GM04504 (cell line): ENCODE results near the gene CADM3.

Experiments
- DNase-seq: peaks from one replicate; pipeline ENCODE4 v3.0.0-alpha.2; 2012; ENCODE audit warnings: low read depth

The CADM3 gene

DNA sequence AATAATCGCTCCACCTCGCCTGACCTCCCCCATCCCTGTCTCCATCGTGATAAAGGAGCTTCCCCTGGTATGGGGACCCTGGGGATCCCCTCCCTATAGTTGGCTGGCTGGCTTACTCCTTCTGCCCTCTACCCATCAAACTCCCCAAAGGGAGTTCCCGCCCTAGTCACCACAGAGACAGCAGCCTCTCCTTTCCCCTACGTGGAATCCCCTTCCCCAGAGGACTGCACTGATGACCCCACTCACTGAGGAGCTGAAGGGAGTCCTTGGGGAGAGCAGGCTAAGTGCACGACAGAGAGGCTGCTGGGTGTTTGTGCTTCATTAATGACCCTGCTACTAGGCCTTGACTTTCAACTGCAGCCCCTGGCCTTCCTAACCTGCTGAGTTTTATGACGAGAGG, 1.9 kb downstream of the CADM3 start:
- DNase-seq: no peak

DNA sequence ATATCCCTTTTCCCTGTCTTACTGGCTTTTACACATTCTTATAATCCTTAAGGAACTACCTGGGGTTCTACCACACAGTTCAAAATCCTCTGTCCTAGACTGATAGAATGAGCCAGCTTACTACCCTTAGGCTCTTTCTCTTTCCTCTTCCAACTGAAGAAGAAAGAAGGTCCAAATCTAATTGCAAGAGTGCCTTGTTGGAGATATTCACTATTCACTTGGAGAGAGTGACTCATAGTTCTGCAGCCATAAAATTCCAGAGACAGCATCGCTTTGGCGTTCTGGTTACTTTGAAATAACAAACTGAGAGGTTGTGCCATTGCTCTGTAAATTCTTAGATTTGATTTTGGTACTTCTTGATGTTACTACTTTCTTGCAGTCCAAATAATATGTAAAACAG, 4.2 kb downstream of the CADM3 start:
- no peak for DNase-seq

DNA sequence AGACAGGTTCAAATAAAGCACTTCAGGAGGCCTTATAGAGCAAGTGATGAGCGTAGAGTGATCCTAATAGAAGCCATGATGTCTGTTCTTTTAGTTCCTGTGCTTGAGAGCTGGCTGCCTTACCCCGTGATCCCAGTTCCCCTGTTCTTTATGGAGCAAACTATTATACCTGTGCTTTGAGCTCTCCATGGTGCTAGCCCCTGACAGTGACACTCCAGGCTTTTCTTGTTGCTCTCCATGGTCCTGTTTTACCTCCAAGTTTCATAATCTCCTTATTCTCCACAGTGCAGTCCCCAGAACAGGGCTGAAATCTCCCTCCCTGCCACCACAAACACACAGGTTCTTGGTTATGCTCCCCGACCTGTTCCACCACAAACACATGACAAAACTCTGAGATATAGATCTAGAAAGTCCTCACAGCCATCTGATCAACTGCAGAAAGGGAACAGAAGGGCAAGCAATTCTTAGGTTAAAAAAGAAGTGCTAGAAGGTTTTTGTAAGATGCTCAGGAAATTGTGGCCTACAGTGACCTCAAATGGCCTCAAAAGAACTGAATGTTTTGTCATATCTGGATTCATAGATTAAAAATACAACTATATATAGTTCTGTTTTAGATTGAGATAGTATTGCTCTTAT, 6.0 kb downstream of the CADM3 start:
- peak; percentile 17 for DNase-seq

DNA sequence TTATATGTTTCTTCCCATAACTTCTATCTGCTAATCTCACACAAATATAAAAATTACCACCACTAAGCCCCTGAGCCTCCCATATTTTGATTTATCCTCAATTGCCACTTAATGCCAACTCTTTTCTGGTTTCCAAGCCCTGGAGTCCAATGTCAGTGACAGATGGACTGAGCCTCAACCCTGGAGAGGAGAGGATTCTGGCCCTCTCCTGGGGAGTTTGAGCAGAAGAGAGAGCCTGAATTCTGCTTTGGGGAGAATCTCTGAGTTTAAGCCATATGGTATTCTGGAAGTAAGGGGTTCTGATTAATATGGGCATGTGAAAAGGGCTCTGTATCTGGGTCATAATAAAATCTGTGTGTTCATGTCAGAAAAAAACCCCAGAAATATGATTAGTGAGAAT, 8.5 kb downstream of the CADM3 start:
- DNase-seq: no peak

DNA sequence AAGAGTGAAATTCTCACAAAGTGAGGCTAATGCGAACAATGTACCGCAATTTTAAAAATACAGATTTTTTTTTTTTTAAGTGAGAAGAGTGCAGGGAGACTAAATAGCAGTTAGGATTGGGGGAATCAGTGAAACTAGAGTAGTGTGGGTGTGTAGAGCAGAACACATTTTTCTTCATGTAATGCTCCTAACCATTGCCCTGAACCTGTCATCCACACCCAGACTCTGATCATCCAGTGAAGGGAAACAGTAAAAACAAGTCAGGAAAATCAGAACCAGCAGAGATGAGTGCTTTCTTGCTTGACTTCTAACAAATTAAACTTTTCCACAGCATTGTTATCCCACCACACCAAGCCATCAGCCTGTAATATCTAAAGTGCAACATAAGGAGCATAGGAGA, 9.1 kb downstream of the CADM3 start:
- DNase-seq: no peak

DNA sequence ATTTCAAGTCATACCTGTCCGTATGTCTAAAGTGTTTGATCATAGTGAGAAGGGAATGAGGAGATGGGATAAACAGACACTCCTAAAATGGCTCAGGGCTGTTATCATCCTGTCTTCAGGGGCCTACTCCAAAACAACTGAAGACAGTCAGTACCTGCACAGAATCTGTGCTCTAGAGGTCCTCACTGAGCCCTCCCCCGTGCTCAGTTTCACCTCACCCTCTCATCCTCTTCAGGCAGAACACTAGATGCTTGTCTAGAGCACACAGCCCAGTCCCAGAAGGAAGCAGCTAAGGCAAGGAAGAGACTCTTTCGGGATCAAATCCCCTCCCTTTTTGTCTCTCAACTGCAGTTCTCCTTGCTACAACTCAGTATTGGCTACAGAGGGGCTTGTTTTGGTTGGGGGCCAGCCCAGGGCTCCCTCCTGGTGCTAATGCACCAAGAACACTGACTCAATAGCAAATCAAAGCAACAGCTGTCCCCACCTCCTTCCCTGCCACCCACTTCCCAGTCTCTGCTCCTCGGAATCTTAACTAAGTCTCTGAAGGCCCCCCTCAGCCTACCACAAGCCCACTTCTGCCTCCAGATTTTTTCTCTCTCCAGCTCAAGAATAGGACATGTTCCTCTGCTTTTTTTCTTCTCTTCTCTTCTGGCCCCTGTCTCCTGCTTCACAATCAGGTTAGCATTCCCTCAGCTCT, 10.1 kb downstream of the CADM3 start:
- no peak for DNase-seq

DNA sequence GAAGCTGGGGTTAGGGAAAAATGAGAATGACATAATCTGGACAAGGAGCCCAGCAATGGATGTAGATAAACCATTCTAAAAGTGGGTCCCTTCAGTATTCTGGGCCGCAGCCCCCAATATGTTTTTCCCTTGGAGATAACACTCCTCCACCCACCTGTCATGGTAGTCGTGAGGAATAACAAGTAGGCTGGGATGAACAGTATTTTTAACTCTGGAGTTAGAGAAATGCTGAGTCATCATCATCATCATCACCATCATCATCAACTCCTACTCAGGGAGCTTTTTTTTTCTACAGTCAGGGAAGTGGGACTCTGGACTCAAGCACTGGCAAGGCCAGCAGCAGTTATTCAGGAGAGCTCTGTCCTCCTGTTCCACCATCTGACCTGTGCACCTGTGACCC, 12.8 kb downstream of the CADM3 start:
- DNase-seq: no peak

DNA sequence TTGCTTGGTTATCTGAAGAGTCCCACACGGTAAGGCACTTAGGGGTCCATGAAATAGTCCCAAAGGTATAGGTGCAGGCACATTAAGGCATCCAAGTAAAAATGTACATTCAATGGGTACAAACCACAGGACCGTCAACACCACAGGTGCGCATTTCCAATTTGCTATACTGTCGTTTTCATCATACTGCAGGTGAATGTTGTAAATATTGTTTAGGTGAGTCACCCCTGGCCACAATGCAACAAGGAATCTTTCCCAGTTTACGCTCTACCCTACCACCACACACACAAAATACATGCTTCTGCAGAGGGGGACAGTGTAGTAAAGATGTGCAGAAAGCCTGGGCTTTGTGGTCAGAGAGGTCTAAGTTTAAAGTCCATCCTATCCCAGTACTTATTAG, 13.7 kb downstream of the CADM3 start:
- DNase-seq: no peak

DNA sequence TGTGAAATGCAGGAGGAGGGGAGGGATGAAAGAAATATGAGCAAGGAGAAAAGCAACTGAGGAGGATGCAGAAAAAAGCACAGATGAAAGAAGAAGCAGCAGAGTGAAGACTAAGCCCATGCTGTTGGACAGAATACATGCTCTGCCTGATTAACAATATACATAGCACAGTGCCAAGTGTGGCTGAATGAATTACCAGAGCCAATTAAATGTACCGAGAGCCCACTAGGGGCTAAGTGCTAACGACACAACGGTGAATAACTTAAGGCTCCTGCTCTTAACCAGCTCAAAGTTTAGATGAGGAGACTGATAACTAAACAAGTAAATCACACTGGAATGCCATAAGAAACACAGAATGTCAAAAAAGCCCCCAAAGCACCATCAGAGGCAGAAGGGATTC, 15.6 kb downstream of the CADM3 start:
- DNase-seq: no peak

DNA sequence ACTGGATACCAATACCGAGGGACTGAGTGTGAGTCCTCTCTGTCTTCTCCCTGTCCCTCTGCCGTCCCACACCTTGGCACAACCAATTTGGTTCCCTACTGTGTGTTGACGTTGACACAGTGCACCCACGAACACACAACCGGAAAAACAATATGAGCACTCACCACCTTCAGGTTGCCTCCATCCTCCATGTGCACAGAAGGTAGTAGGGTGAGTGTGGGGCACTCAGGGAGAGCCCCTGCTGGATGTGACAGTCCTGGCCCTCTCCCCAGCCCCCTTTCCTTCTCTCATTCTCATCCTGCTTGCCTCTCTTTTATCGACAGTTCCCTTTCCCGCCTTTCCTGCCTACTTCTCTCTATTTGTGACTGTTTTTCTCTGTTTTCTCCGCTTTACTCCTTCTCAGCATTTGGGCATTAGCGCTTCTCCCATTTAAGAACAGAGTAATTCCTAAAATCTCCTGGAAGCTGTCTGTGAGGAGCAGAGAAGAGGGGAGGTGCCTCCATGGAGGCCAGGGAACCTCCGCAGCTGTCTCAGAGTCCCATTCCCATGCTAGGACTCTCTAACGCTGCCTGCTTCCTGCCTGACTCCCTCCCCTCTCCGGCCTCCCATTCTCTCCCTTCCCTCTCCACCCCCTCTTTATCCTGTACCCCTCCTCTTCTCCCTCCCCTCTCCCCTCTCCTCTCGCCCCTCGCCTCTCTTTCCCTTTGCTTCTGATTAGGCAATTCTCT, 16.4 kb downstream of the CADM3 start:
- DNase-seq: no peak

DNA sequence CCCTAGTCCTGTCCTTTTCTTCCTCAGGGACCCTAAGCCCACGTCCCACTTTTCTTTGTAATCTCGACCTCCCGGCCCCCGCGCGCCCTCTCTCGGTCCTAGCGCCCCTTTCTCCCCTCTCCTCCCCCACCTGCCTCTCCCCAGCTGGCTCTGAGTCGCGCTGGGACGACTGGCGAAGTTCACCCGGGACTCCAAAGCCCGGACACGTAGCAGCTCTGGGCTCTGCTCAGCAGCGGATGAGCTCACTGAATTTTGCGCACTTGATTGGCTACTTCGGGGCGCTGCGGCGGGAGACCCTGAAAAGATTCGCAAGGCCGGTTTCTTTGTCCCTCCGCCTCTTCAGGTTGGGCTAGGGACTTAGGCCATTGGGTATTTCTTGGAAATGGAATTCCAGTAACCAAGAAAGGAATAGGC, 17.0 kb downstream of the CADM3 start:
- peak; percentile 3 for DNase-seq

DNA sequence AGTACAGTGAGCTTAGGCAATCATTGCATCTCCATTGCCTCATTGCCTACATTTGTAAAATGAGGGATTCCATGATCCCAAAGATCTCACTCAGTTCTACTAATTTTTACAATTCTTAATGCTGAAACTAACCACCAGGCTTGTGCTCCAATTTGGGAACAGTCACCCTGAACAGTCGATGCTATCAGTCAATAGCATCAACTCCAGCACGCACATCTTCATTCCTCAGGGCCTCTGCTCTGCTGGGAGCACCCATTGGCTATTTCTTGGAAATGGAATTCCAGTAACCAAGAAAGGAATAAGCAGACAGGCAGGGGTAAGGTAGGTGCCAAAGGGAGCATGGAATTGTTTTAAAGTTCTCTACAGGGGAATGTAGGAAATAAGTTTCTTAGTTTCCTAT, 19.0 kb downstream of the CADM3 start:
- no peak for DNase-seq

DNA sequence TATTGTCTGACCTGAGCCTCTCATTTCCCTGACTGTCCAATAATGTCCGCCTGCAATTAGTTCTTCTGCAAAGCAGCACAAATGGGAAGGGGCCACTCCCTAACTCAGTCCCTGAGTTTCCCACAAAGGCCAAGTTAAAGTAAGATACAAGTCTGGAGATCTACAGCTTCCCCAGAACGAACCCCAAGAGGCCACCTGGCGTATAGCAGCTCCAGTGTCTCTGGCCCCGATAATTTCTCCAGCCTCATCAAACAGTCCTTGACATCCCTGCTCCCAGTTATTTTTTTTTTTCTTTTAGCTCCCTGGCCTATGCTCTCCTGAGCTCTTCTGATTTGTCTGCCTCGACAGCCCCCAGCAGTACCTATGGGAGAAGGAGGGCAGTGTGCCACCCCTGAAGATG, 25.1 kb downstream of the CADM3 start:
- no peak for DNase-seq

DNA sequence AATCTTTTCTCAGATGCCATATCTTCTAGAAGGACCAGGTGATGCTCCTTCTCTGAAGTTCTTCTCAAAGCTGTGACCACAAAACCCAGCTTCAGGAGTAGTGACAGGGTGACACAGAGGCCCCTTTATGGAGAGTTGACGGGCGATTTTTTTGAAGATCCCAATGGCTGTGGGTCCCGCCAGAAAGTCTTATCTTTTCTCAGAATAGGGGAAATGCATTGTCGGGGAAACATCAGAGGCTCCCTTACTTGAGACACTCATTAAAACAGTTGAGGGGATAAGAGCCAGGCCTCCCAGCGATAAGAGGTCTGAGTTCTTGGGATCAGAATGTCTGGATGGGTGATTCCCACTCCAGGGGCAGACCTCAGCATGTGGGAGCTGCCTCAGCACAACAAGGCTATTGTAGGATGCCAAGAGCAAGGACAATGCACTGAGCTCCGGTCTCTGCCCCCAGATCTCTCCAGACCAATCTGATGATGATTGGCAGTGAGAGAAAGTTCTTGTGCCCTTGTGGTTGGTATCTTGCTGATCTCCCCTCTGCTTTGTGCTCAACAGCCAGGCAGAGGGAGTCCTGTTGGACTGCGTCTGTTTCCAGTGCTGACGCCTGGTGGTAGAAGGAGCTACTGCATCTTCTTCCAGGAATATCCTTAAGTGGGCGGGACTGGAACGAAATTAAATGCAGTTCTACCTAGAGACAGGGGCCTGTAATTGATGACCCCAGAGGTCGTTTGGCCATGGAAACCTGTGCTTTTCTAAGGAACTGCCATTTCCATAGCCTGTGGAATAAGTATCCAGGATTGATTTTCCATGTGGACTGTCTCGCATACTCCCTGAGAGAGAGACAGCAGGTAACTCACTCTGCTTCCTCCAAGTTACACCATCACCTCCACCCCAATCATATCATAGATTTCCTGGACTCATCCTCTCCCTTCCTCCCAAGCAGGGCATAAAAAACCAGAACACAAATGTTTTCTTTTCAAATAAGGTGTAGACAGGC, 26.4 kb downstream of the CADM3 start:
- peak; percentile 50 for DNase-seq

DNA sequence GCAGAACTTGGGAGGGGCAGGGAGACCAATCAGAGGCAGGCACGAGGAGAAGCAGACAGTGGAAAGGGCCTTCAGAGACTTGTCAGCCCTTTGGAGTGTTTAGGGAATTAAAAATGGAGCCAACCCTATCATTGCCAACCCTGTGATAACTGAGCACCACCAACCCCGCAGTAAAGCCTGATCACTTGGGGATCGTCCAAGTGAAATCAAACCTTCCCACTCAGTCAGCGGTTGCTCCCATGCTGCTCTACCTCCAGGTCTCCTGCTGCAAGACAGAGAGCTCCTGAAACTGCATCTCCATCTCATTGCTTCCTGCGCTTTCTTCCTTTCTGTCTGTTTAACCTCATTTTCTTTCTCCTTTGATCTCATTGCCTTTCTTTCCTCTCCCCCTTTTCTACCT, 28.5 kb downstream of the CADM3 start:
- no peak for DNase-seq

DNA sequence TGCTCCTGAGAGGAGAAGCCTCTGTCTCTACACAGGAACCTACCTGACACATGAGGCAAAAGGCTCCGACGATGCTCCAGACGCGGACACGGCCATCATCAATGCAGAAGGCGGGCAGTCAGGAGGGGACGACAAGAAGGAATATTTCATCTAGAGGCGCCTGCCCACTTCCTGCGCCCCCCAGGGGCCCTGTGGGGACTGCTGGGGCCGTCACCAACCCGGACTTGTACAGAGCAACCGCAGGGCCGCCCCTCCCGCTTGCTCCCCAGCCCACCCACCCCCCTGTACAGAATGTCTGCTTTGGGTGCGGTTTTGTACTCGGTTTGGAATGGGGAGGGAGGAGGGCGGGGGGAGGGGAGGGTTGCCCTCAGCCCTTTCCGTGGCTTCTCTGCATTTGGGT, 29.4 kb downstream of the CADM3 start:
- DNase-seq: no peak

DNA sequence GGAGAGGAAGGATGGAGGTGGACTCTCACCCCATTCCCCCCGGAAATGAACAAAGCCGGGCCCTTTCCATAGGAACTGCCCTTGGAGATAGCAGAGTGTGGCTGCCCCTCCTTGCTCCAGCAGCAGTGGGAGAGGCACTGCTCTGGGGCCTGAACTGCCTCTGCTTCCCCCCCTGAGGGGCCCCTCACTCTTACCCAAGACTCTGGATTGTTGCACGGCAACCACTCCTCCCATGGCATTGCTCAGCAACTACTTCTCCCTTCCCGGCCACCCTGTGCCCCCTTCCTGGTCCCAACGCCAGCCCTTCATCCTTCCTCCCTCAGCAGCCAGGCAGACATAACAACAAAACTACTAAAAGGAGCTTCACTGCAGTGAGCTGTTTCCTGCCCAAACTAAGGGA, 30.2 kb downstream of the CADM3 start:
- no peak for DNase-seq

DNA sequence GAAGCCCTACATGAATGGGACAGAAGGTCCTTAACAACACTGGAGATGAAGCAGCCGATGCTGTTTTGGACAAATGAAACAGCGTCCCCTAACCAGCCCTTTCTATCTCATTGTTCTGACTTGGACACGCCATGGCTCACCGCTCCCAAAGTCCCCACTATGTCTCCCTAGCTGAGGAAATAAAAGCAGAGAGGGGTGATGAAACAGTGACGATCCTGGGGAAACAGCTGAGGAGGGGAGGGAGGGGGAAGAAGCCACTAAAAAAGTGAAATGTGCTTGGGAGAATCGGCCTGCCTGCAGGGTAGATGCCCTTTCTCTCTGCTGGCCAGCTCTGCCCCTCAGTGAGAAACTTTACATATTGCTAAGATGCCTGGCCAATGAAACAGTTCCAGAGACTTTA, 32.2 kb downstream of the CADM3 start:
- no peak for DNase-seq

DNA sequence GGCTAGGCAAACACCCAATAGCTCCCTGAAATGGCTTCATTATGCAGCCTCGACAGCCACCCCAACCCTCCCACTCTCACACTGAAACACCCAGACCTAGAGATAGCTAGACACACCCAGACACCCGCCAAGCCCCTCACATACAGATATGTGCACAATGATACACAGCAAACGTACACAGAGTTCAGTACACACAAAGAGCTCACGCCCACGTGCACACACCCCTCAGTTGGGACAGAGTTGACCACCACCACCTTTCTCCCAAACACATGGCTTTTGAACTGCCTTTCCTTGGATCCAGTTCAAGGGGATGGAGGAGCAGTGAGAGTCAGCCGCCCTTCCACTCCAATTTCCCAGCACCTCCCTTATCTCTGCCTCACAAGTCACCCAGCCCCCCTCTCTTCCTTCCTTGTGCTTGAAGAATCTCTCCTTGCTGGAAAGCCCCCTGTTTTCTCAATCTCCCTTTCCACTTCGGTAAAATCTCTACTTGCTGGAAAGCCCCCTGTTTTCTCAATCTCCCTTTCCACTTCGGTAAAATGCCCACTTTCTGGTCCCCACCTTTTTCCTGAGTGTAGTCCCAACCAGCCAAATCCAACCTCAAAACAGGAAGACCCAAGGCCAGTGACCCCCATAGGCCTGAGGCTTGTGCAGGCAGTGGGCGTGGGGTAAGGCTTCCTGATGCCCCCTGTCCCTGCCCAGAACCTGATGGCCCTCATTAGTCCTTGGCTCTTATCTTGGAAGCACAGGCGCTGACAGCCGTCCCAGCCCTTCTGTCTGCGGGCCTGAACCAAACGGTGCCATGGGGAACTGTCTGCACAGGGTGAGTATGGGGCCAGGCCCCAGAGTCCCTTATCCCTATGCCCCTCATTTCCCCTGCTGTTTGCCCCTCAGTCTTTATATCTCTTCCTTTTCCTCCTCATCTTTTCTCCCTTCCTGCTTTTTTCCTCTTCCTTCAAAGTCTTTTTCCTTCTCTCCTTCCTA, 33.0 kb downstream of the CADM3 start, which contains the start of gene ACKR1:
TSS of gene ACKR1 (plus strand) at position 715 of the 981 bp plus-strand sequence. CDS start at position 800, 85 bp downstream.
- no peak for DNase-seq

DNA sequence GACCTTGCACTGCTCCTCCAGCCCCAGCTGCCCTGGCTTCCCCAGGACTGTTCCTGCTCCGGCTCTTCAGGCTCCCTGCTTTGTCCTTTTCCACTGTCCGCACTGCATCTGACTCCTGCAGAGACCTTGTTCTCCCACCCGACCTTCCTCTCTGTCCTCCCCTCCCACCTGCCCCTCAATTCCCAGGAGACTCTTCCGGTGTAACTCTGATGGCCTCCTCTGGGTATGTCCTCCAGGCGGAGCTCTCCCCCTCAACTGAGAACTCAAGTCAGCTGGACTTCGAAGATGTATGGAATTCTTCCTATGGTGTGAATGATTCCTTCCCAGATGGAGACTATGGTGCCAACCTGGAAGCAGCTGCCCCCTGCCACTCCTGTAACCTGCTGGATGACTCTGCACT, 33.8 kb downstream of the CADM3 start:
- DNase-seq: no peak

DNA sequence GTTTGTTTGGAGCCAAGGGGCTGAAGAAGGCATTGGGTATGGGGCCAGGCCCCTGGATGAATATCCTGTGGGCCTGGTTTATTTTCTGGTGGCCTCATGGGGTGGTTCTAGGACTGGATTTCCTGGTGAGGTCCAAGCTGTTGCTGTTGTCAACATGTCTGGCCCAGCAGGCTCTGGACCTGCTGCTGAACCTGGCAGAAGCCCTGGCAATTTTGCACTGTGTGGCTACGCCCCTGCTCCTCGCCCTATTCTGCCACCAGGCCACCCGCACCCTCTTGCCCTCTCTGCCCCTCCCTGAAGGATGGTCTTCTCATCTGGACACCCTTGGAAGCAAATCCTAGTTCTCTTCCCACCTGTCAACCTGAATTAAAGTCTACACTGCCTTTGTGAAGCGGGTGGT, 34.7 kb downstream of the CADM3 start:
- DNase-seq: no peak
